H1 (cell line): Measurements from ENCODE around the gene UMODL1. TPM values are rescaled to one million over a fixed set of nuclear protein-coding genes. Genes with fewer than 3 reads are reported as not detected.

ENCODE experiments used
- CTCF ChIA-PET: fragments of 300-600 bp; sonication (Branson Sonifier 250); formaldehyde crosslinking; loops from one replicate; lab custom pipeline; 2021; ENCODE audit not compliant: partially characterized antibody; lab: Charles Lee
- POLR2A ChIA-PET: fragments of 300-600 bp; sonication (Branson Sonifier 250); formaldehyde crosslinking; loops from one replicate; lab custom pipeline; 2021; ENCODE audit warnings: inconsistent platforms; ENCODE audit not compliant: partially characterized antibody; lab: Charles Lee
- DNase-seq, 2 experiments: peaks; one replicate each; pipeline versions ENCODE4 v3.0.0 to v3.0.0-alpha.2; 2010 to 2022; ENCODE audit warnings: low spot score in 2 of 2, low read depth in 1 of 2, mixed read lengths in 1 of 2
- FAIRE-seq: peaks from 2 replicates; lab custom pipeline; 2011; peaks lifted over from hg19 to GRCh38; lab: Jason Lieb, UNC
- H2AFZ ChIP-seq: 2 replicates; pipeline ENCODE4 v1.8.1; 2012; ENCODE audit warnings: low read length, inconsistent platforms
- H2AK5ac ChIP-seq: 2 replicates; pipeline ENCODE4 v1.6.1; 2013; ENCODE audit warnings: low read depth, low read length
- H2BK120ac ChIP-seq: replicated peaks from 2 replicates; pipeline ENCODE3; 2013; ENCODE audit warnings: low read depth, low read length, inconsistent platforms
- H2BK12ac ChIP-seq: 2 replicates; pipeline ENCODE4 v1.6.1; 2013; ENCODE audit warnings: low read depth, low read length
- H2BK15ac ChIP-seq: 2 replicates; pipeline ENCODE4 v1.6.1; 2013; ENCODE audit warnings: low read length
- H2BK20ac ChIP-seq: 2 replicates; pipeline ENCODE4 v1.6.1; 2013; ENCODE audit warnings: low read length
- H2BK5ac ChIP-seq: 2 replicates; pipeline ENCODE4 v1.6.1; 2013; ENCODE audit warnings: low read depth, low read length
- H3K14ac ChIP-seq: 2 replicates; pipeline ENCODE4 v1.6.1; 2013; ENCODE audit warnings: inconsistent platforms; ENCODE audit not compliant: insufficient read length
- H3K18ac ChIP-seq: 2 replicates; pipeline ENCODE4 v1.6.1; 2013; ENCODE audit warnings: low read length; ENCODE audit errors: extremely low read depth
- H3K23ac ChIP-seq: 2 replicates; pipeline ENCODE4 v1.6.1; 2013; ENCODE audit warnings: inconsistent platforms; ENCODE audit not compliant: insufficient read length
- H3K23me2 ChIP-seq: 2 replicates; pipeline ENCODE4 v1.6.1; 2013; ENCODE audit warnings: low read depth, low read length
- H3K27ac ChIP-seq: 2 replicates; pipeline ENCODE4 v1.6.1; 2011; ENCODE audit warnings: low read depth, low read length, inconsistent platforms
- H3K27me3 ChIP-seq, 4 experiments: replicated peaks in 1 of 4; 1 replicate in 1 of 4; 2 replicates in 3 of 4; pipeline versions ENCODE4 v1.6.1 to v1.8.1; 2011 to 2013; ENCODE audit warnings: low read length in 3 of 4, mild to moderate bottlenecking in 3 of 4, inconsistent platforms in 2 of 4, mixed read lengths in 2 of 4, moderate library complexity in 1 of 4; ENCODE audit not compliant: control insufficient read depth in 3 of 4, insufficient read depth in 3 of 4; ENCODE audit errors: extremely low read depth in 1 of 4
- H3K36me3 ChIP-seq, 4 experiments: 2 replicates each; pipeline versions ENCODE4 v1.6.1 to v1.8.1; 2011 to 2013; ENCODE audit warnings: mild to moderate bottlenecking in 4 of 4, low read length in 3 of 4, moderate library complexity in 2 of 4, control low read depth in 1 of 4, inconsistent platforms in 1 of 4; ENCODE audit not compliant: insufficient read depth in 4 of 4, control insufficient read depth in 2 of 4
- H3K4ac ChIP-seq: replicated peaks from 2 replicates; pipeline ENCODE3; 2013; ENCODE audit warnings: low read length, low read depth, mixed read lengths, inconsistent platforms; ENCODE audit not compliant: insufficient read length
- H3K4me1 ChIP-seq, 4 experiments: replicated peaks in 1 of 4; 1 replicate in 1 of 4; 2 replicates in 3 of 4; pipeline versions ENCODE4 v1.6.1 to v1.8.1; 2011 to 2013; ENCODE audit warnings: low read length in 3 of 4, inconsistent platforms in 2 of 4, mixed read lengths in 1 of 4; ENCODE audit not compliant: insufficient read depth in 4 of 4, control insufficient read depth in 3 of 4
- H3K4me2 ChIP-seq, 2 experiments: 2 replicates each; pipeline versions ENCODE4 v1.6.1 to v1.8.1; 2011 to 2013; ENCODE audit warnings: low read depth in 2 of 2, low read length in 2 of 2, control low read depth in 1 of 2, inconsistent platforms in 1 of 2, mild to moderate bottlenecking in 1 of 2; ENCODE audit not compliant: insufficient read depth in 1 of 2
- H3K4me3 ChIP-seq, 4 experiments: fragments of 200-600, 300-600 bp in 1 of 4; sonication (generic), shearing (Covaris generic), sonication (Bioruptor Twin) in 1 of 4; 2 replicates each; pipeline versions ENCODE4 v1.5.1 to v1.8.1; 2011 to 2016; ENCODE audit warnings: low read length in 4 of 4, low read depth in 3 of 4, control low read depth in 2 of 4, inconsistent platforms in 2 of 4, mild to moderate bottlenecking in 2 of 4, mixed read lengths in 1 of 4, moderate library complexity in 1 of 4; ENCODE audit not compliant: insufficient read depth in 2 of 4; ENCODE audit errors: extremely low read depth in 1 of 4
- H3K56ac ChIP-seq: replicated peaks from 2 replicates; pipeline ENCODE3; 2013; ENCODE audit warnings: low read depth, mild to moderate bottlenecking, mixed read lengths, low read length, inconsistent platforms; ENCODE audit not compliant: insufficient read length
- H3K79me1 ChIP-seq: 2 replicates; pipeline ENCODE4 v1.6.1; 2013; ENCODE audit warnings: low read depth, low read length, control low read depth
- H3K79me2 ChIP-seq, 2 experiments: 2 replicates each; pipeline versions ENCODE4 v1.6.1 to v1.8.1; 2012 to 2013; ENCODE audit warnings: low read length in 2 of 2, mild to moderate bottlenecking in 2 of 2, inconsistent platforms in 1 of 2; ENCODE audit not compliant: insufficient read depth in 2 of 2, control insufficient read depth in 1 of 2
- H3K9ac ChIP-seq, 4 experiments: replicated peaks in 1 of 4; 1 replicate in 1 of 4; 2 replicates in 3 of 4; pipeline versions ENCODE4 v1.6.1 to v1.8.1; 2011 to 2013; ENCODE audit warnings: low read depth in 3 of 4, low read length in 3 of 4, control low read depth in 2 of 4, mild to moderate bottlenecking in 2 of 4, moderate library complexity in 2 of 4, inconsistent platforms in 1 of 4; ENCODE audit errors: extremely low read depth in 1 of 4
- H3K9me3 ChIP-seq, 2 experiments: 2 replicates each; pipeline versions ENCODE4 v1.6.1 to v1.8.1; 2012 to 2013; ENCODE audit warnings: mild to moderate bottlenecking in 2 of 2, moderate library complexity in 2 of 2, control low read depth in 1 of 2, inconsistent platforms in 1 of 2, low read depth in 1 of 2, low read length in 1 of 2, mixed read lengths in 1 of 2; ENCODE audit not compliant: insufficient read depth in 2 of 2
- H4K20me1 ChIP-seq, 2 experiments: replicated peaks in 1 of 2; 2 replicates each; pipeline versions ENCODE3 to v1.8.1; 2011 to 2013; ENCODE audit warnings: inconsistent platforms in 2 of 2, low read length in 2 of 2, mild to moderate bottlenecking in 1 of 2; ENCODE audit not compliant: insufficient read depth in 2 of 2, control insufficient read depth in 1 of 2
- H4K5ac ChIP-seq: 2 replicates; pipeline ENCODE4 v1.6.1; 2013; ENCODE audit warnings: low read length, low read depth, mixed read lengths, inconsistent platforms; ENCODE audit not compliant: insufficient read length
- H4K8ac ChIP-seq: 2 replicates; pipeline ENCODE4 v1.8.0; 2013; ENCODE audit warnings: mild to moderate bottlenecking, moderate library complexity, low read length, inconsistent platforms; ENCODE audit not compliant: insufficient read depth; ENCODE audit errors: extremely low read depth
- H4K91ac ChIP-seq: replicated peaks from 2 replicates; pipeline ENCODE3; 2013; ENCODE audit warnings: low read length, mixed read lengths, inconsistent platforms; ENCODE audit not compliant: insufficient read length
- ATF3 ChIP-seq: IDR thresholded peaks from 2 replicates; pipeline ENCODE4 v1.6.1; 2011; ENCODE audit warnings: low read depth, mild to moderate bottlenecking, low read length; ENCODE audit not compliant: insufficient read depth
- BCL11A ChIP-seq, 2 experiments: IDR thresholded peaks; one replicate each; pipeline ENCODE4 v1.6.1; 2011; ENCODE audit warnings: low read depth in 2 of 2, low read length in 2 of 2, mild to moderate bottlenecking in 2 of 2
- CBX8 ChIP-seq: fragments of 300-800, 300-1000 bp; sonication (generic); IDR thresholded peaks from 2 replicates; pipeline ENCODE4 v1.7.1; 2016; ENCODE audit warnings: low read depth, low read length, borderline replicate concordance
- GTF2F1 ChIP-seq: IDR thresholded peaks from 2 replicates; pipeline ENCODE4 v1.6.1; 2012; ENCODE audit warnings: low read depth, low read length, improper control_type of control experiment, borderline replicate concordance
- JUN ChIP-seq: IDR thresholded peaks from 2 replicates; pipeline ENCODE4 v1.6.1; 2011; ENCODE audit warnings: low read depth, mild to moderate bottlenecking, improper control_type of control experiment, low read length
- KDM5A ChIP-seq: fragments of 200-600 bp; IDR thresholded peaks from 2 replicates; pipeline ENCODE4 v1.7.1; 2012; ENCODE audit warnings: mild to moderate bottlenecking, low read length, inconsistent platforms, mixed read lengths
- MAX ChIP-seq: IDR thresholded peaks from 2 replicates; pipeline ENCODE4 v1.6.1; 2012; ENCODE audit warnings: inconsistent platforms
- NANOG ChIP-seq: IDR thresholded peaks from 2 replicates; pipeline ENCODE4 v1.6.1; 2011; ENCODE audit warnings: low read length, low read depth, mild to moderate bottlenecking, inconsistent platforms; ENCODE audit not compliant: insufficient read depth, poor library complexity, severe bottlenecking
- SUZ12 ChIP-seq: fragments of 200-600 bp; sonication (generic); IDR thresholded peaks from 2 replicates; pipeline ENCODE4 v1.6.1; 2012; ENCODE audit warnings: mild to moderate bottlenecking, inconsistent platforms, low read length, moderate library complexity, mixed read lengths
- TAF7 ChIP-seq: optimal IDR thresholded peaks from 2 replicates; pipeline ENCODE3; 2011; ENCODE audit warnings: low read depth, mild to moderate bottlenecking, inconsistent platforms, low read length, moderate library complexity, borderline replicate concordance
- TCF12 ChIP-seq: IDR thresholded peaks from 2 replicates; pipeline ENCODE4 v1.6.1; 2011; ENCODE audit warnings: low read depth, mild to moderate bottlenecking, low read length
- USF2 ChIP-seq: IDR thresholded peaks from 2 replicates; pipeline ENCODE4 v1.6.1; 2011; ENCODE audit warnings: low read length, improper control_type of control experiment
- WGBS, 2 experiments: shearing (Covaris generic) in 1 of 2; methylation state at CpG; one replicate each; pipeline versions ENCODE4 v1.1.6 to v1.1.7; 2013 to 2015; ENCODE audit warnings: low lambda C conversion rate in 2 of 2, mixed read lengths in 2 of 2, inconsistent platforms in 1 of 2, low coverage in 1 of 2, missing lambda C conversion rate in 1 of 2; ENCODE audit not compliant: insufficient replicate concordance in 2 of 2, insufficient coverage in 1 of 2, insufficient read length in 1 of 2; ENCODE audit errors: extremely low coverage in 1 of 2, missing lambda C conversion rate in 1 of 2; 5-methylcytosine and 5-hydroxymethylcytosine counted together
- polyA plus RNA-seq, 7 experiments: library from polyadenylated mRNA; depleted of rRNA in 3 of 7; stranded (reverse) in 5 of 7; unstranded in 2 of 7; fragments of >200 nt in 5 of 7; fragments of 200-250 nt in 2 of 7; gene quantifications; 1 replicate in 5 of 7; 2 replicates in 1 of 7; 4 replicates in 1 of 7; pipeline versions ENCODE4 v1.2.1 to v1.2.3, GENCODE V29; 2011 to 2013; ENCODE audit warnings: missing spikeins in 2 of 7, mixed read lengths in 2 of 7
- total RNA-seq: library from RNA; stranded (reverse); fragmentation: NEBNext Ultra II Directional; extraction: Animal tissue kit (Norgen Biotek cat#: 25700); gene quantifications from 2 replicates; pipeline ENCODE4 v1.2.1, GENCODE V29; 2021

UMODL1 gene
- total and polyA plus RNA-seq, 2 of the 8 experiments (the other 6 are each of a cell fraction or from before 2014, with no cell fraction given) = not detected

GRCh38 chr21:42118901-42119300, 47.8 kb downstream of the UMODL1 start:
- Histone ChIP-seq H3K9me3 (no peaks in the 10 kb centered on the region), H4K5ac (no peak overlapping the region), H2BK120ac (no peak overlapping the region), H3K18ac (no peak overlapping the region), H3K14ac (no peak overlapping the region), H4K8ac (no peak overlapping the region), H3K79me1 (no peaks in the 10 kb centered on the region), H3K27ac (no peak overlapping the region), H2AFZ (no peak overlapping the region), H4K20me1 (peaks cover 0 to 6% of the 10 kb centered on the region in 2 experiments), H3K4ac (no peak overlapping the region), H2BK12ac (no peak overlapping the region), H3K79me2 (no peaks in the 10 kb centered on the region), H2BK5ac (no peak overlapping the region), H3K23me2 (peaks cover 3% of the 10 kb centered on the region; the same call in 1 of the 2 replicates), H3K27me3 (no peaks in the 10 kb centered on the region; a peak in 2 of 7 replicates), H2AK5ac (no peak overlapping the region), H3K9ac (no peak overlapping the region), H2BK15ac (no peak overlapping the region), H3K23ac (no peak overlapping the region), H3K36me3 (no peaks in the 10 kb centered on the region; a peak in 1 of 8 replicates), H3K4me2 (no peak overlapping the region), H4K91ac (no peak overlapping the region), H3K56ac (no peak overlapping the region), H3K4me1 (peaks cover 0 to 6% (median 3%) of the 10 kb centered on the region in 4 experiments; a peak in 4 of 7 replicates), H3K4me3 (no peak overlapping the region), H2BK20ac (no peak overlapping the region)
- no peak for DNase-seq
- no peak for FAIRE-seq
- 89% methylated on average over 15 of the region's 15 CpGs; no CpG with 5 or more reads in 1 of the 2 experiments for WGBS, 2 experiments
- ChIA-PET POLR2A (no interaction called here), CTCF (interaction anchor here (0.9 to 4.0 kb wide), 6 partner anchors 11 to 509 kb away, joined by 3 to 40 read pairs (median 12); no protein-coding TSS in a partner anchor)
- TF ChIP-seq CBX8 = no peak
- no peak for TF ChIP-seq BCL11A (IDR thresholded peaks at IDR 0.05; ENCODE audit: low read depth in 2 of 2, low read length in 2 of 2)
- TF ChIP-seq TCF12 = no peak
- TF ChIP-seq ATF3 = no peak
- TF ChIP-seq KDM5A = no peak
- TF ChIP-seq NANOG = no peak
- TF ChIP-seq MAX = no peak
- TF ChIP-seq GTF2F1 = no peak
- TF ChIP-seq SUZ12 = no peak
- TF ChIP-seq USF2 = no peak
- no peak for TF ChIP-seq JUN
- TF ChIP-seq TAF7 = no peak
